GM18870 (cell line): Measurements from ENCODE around the gene IP6K3.

Experiments
- ATAC-seq: cut with Tn5 transposase; IDR thresholded peaks from one replicate; pipeline ENCODE4 v1.9.1; 2021; ENCODE audit warnings: moderate library complexity; ENCODE audit not compliant: unreplicated experiment

Gene IP6K3

DNA sequence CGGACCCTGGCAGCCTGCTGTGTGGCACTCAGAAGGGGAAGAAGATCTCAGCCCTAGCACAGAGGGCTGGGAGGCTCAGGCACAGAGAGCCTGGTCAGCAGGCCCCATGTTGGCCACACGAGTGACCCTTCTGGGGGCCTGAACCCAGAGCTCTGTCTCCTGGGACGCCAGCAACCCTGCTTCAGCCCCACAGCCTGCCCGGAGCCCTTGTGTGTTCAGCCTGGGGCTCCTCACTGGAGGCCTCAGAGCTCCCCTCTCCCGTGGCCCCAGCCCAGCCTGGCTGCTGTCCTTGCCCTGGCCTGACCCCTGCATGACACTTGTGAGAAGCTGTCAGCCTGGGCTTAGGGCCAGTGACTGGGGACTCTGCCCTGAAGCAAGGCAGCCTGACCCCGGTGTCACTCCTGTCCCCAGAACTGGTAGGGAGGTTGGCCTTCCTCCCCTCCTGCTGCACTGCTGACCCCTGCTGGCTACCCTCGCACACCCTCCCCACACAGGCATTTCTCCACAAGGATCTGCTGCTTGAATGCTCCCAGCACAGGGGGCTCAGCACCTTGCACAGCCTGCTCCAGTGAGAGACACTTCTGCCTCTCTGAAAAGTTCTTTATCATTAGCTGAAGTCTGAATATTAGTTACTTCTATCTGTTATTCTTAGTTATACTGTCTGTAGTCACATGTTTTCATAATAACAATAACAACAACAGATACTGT, 15.4 kb upstream of the IP6K3 start:
- no peak for ATAC-seq

DNA sequence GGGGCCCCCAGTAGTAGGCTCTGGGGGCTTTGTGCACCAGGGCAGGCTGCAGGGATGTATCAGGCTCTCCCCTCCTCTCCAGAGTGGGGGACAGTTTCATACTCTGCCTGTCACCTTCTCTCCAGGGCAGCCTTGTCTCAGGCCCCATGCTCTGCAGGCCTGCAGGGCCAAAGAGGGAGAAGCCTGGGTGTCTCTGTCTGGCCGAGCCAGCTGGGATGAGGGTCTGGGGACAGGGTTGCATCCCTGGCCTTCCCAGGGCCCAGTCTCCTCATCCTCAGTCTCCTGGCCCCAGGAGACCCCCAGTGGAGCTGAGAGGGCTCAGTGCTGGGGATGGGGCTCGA, 14.8 kb upstream of the IP6K3 start:
- no peak for ATAC-seq

- no peak for ATAC-seq
These were observed 13.4 kb upstream of the IP6K3 start for GRCh38 chr6:33759887-33760629.

GRCh38 chr6:33758815-33759216, 12.1 kb upstream of the IP6K3 start:
- ATAC-seq = no peak

DNA sequence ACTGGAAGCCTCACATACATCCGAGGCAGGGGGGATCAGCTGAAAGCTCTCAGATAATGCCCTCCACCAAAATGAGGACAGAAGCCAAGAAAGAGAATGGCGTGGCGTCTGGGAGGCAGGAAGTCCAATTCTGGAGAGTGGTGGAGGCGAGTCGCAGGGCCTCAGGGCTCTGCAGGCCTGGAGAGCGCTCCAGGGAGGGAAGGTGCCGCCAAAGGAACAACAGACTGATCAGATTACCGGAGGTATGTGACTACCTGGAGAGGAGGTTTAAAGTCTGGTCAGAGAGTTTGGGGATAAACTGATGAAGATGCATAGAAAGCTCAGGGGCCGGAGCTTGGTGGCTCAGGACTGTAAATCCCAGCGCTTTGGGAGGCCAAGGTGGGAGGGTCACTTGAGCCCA, 11.2 kb upstream of the IP6K3 start:
- ATAC-seq = no peak

DNA sequence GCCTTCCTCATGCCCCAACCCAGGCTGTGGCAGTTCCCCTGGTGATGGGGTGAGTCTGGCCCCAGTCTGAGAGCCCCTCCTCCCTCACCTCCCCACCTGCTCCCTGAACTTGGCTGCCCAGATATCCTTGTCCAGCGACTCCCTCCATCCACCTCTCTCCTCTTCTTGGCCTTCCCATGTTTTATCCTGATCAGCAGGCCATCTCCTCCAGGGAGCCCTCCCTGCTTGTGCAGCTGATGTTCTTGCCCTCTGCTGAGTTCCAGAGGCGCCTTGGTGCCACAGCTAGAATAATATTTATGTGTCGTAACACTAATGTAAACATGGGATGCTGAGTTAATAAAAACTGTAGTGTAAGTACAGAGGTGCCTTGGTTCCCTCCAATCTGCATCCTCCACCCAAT, 10.4 kb upstream of the IP6K3 start:
- no peak for ATAC-seq

- no peak for ATAC-seq
These were observed 9.7 kb upstream of the IP6K3 start for GRCh38 chr6:33756211-33756954.

DNA sequence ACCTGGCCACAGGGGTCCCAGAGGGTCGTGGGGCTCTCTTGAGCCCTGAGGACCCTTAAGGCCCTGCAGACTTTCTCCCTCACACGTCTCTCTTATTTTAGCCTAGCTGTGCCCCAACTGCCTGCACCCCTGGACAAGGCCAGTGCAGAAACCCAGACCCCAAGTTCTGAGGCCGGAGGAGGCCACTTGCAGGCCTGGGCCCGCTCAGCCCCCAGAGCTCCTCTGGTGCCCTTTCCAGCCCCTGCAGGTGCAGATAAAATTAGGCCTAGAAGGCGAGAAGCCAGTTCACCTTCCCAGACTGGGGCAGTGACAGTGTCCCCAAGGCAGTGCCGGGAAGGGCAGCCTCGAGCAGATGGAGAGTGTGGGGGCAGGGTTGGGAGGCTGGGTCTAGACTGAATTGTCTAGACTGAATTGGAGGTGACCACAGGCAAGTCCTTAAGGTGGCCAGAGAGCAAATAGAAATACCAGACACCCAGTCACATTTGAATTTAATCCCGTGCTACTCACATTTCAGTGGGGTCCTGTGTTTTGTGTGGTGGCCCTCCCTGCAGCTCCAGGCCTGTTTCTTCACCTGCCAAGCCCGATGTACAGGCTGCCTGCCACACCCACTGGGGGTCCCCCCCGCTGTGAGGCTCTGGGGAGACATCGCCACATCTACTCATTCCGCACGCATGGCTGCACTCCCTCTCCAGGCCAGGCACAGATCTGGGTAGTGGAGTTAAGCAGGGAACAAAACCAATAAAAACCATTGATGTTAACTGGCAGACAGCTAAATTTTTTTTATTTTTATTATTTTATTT, 8.6 kb upstream of the IP6K3 start:
- no peak for ATAC-seq

DNA sequence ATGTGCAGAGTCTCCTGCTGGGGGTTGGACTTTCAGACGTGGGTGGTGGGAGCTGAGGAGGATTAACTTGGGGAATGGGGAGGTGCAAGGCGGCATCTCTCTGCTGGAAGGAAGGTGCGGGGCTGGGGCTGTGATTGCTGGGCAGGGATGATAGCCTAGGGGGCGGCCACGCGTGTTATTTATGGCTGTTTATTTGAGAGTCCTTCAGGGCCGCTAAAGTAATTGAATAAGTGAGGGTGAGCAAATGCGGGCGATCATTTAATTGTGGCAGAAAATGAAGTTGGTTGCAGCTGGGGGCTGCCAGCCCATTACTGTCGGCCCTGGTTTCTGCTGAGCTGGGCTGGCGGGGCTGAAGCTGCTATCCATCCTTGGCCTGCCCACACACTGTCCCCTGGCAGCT, 7.5 kb upstream of the IP6K3 start:
- ATAC-seq = no peak

GRCh38 chr6:33752646-33753015, 5.9 kb upstream of the IP6K3 start:
- ATAC-seq = no peak

GRCh38 chr6:33751771-33752645, 5.3 kb upstream of the IP6K3 start:
- ATAC-seq = no peak

GRCh38 chr6:33750244-33750991, 3.7 kb upstream of the IP6K3 start:
- ATAC-seq = no peak

GRCh38 chr6:33749401-33749800, 2.7 kb upstream of the IP6K3 start:
- ATAC-seq = no peak

DNA sequence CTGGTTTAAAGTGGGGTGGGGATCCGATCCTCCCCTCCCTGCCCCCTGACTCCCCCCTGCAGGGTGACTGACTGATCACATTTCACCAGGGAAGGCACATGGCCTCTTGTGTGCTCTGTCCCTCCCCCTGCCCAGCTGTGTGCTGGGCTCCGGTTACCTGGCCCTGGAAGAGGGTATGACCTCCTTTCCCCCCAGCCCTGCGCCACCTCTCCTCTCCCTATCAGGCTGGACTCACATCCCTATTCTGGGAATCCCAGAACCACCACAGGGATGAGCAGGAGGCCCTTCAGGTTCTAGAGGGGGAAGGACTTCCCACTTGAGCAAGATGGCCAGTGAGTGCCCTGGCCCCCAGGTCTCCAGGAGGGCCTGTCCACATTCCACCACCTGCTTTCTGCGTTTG, 2.1 kb upstream of the IP6K3 start:
- no peak for ATAC-seq

GRCh38 chr6:33747823-33748222, 1.1 kb upstream of the IP6K3 start:
- ATAC-seq = no peak

DNA sequence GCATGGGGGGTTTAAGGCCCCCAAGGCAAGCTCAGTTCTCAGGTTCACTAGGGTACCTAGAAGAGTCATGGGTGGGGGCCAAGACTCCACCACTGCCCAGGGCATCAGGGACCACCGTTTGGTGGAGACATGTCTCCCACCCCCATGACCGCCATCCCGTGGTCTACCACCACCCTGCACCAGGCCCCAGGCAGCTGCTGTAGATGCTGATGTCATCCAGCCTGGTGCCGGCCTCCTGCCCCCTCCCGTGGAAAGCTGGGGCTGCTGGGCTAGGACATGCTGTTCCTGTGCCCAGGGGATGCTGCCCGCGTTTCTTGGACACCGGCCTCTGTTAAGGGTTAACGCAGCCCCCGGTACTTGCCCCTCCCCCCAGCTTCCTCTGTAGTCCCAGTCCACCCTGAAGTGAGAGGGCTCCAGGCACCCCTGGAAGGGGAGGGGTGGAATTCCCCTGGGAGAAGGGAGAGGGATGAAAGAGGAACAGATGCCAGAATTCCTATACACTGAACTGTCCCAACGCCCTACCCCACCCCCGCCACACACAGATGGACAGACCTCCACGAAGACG, 587 bp downstream of the IP6K3 start:
- no peak for ATAC-seq

DNA sequence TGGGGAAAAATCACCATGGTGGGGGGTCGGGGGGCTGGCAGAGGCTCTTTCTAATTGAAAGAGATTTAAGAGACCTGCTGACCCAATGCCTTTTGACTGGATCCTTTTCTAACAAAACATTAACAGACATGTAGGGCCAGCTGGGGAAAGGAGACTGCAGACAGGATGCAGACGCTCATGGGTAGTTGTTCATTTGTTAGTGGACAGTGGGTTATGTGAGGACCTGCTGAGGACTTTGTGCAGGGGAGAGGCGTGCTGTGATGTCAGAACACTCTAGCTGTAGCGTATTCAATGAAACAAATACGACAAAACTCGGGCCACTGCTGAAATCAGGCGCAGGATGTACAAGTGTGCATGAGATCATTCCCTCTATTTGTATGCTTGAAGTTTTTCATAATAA, 1.2 kb downstream of the IP6K3 start:
- ATAC-seq = no peak

GRCh38 chr6:33744895-33745546, 1.7 kb downstream of the IP6K3 start:
- ATAC-seq = no peak
